ENCODE data around the gene TMEM92. TPM values are rescaled to one million over a fixed set of nuclear protein-coding genes. Genes with fewer than 3 reads are reported as not detected.
A peak's percentile ranks its signal among the peaks of the same experiment; 100 is the strongest.

Gene TMEM92
- total RNA-seq, 2 donors from 2014 or later: 34.3 to 35.8 TPM

GRCh38 chr17:50326831-50327364, 52.6 kb downstream of the TMEM92 start:
- no peak for TF ChIP-seq CTCF (conservative IDR thresholded peaks at IDR 0.05)
- Histone ChIP-seq H3K4me1 (ENCODE audit: control insufficient read depth, insufficient read depth, low read length) (peaks cover 2% of the 10 kb centered on the region), H3K9ac (ENCODE audit: extremely low read depth, low read length, poor library complexity, severe bottlenecking) (no peak overlapping the region), H3K27ac (ENCODE audit: low read depth, low read length) (no peak overlapping the region), H3K36me3 (ENCODE audit: control insufficient read depth, insufficient read depth, low read length) (no peaks in the 10 kb centered on the region), H3K27me3 (ENCODE audit: control insufficient read depth, insufficient read depth, low read length, poor library complexity, severe bottlenecking) (no peaks in the 10 kb centered on the region), H3K4me3 (ENCODE audit: low read length) (no peak overlapping the region), H3K9me3 (ENCODE audit: control insufficient read depth, low read length) (no peaks in the 10 kb centered on the region)
- no peak overlapping the region for H3K4me3 Mint-ChIP-seq
- peaks cover 38% of the 10 kb centered on the region for H3K4me1 Mint-ChIP-seq
- peaks cover 3% of the 10 kb centered on the region for H3K27me3 Mint-ChIP-seq (ENCODE audit: insufficient read depth)
- peak; percentile 37 for DNase-seq
- WGBS, 2 experiments (ENCODE audit: insufficient coverage in 1 of 2, insufficient read length in 1 of 2): 70 to 89% methylated on average over 2 to 8 of the region's 9 CpGs
- no peaks in the 10 kb centered on the region for H3K36me3 Mint-ChIP-seq (ENCODE audit: low read depth)
- H3K9me3 Mint-ChIP-seq: no peaks in the 10 kb centered on the region
- H3K27ac Mint-ChIP-seq: no peak overlapping the region

- no peaks in the 10 kb centered on the region for H3K36me3 ChIP-seq (ENCODE audit: control insufficient read depth, insufficient read depth, low read length)
- Mint-ChIP-seq H3K27ac (no peak overlapping the region), H3K27me3 (ENCODE audit: insufficient read depth) (peaks cover 3% of the 10 kb centered on the region), H3K36me3 (ENCODE audit: low read depth) (no peaks in the 10 kb centered on the region), H3K9me3 (no peaks in the 10 kb centered on the region), H3K4me3 (no peak overlapping the region), H3K4me1 (peaks cover 37% of the 10 kb centered on the region)
- H3K9ac ChIP-seq (ENCODE audit: extremely low read depth, low read length, poor library complexity, severe bottlenecking): no peak overlapping the region
- H3K27me3 ChIP-seq (ENCODE audit: control insufficient read depth, insufficient read depth, low read length, poor library complexity, severe bottlenecking): no peaks in the 10 kb centered on the region
- no peak overlapping the region for H3K27ac ChIP-seq (ENCODE audit: low read depth, low read length)
- DNase-seq: peak; percentile 42
- peaks cover 5% of the 10 kb centered on the region for H3K4me1 ChIP-seq (ENCODE audit: control insufficient read depth, insufficient read depth, low read length)
- 90% methylated on average over 10 to 21 of the region's 21 CpGs for WGBS, 2 experiments (ENCODE audit: insufficient coverage in 1 of 2, insufficient read length in 1 of 2)
- no peaks in the 10 kb centered on the region for H3K9me3 ChIP-seq (ENCODE audit: control insufficient read depth, low read length)
- TF ChIP-seq CTCF (conservative IDR thresholded peaks at IDR 0.05): no peak
- H3K4me3 ChIP-seq (ENCODE audit: low read length): no peak overlapping the region
Observed at GRCh38 chr17:50328363-50329325, 54.4 kb downstream of the TMEM92 start.

GRCh38 chr17:50329716-50330115, 55.5 kb downstream of the TMEM92 start:
- H3K36me3 ChIP-seq (ENCODE audit: control insufficient read depth, insufficient read depth, low read length): no peaks in the 10 kb centered on the region
- WGBS, 2 experiments (ENCODE audit: insufficient coverage in 1 of 2, insufficient read length in 1 of 2): 92 to 93% methylated on average over 2 to 3 of the region's 3 CpGs
- no peak overlapping the region for H3K9ac ChIP-seq (ENCODE audit: extremely low read depth, low read length, poor library complexity, severe bottlenecking)
- no peak for DNase-seq
- peaks cover 5% of the 10 kb centered on the region for H3K4me1 ChIP-seq (ENCODE audit: control insufficient read depth, insufficient read depth, low read length)
- H3K9me3 Mint-ChIP-seq: no peaks in the 10 kb centered on the region
- H3K4me1 Mint-ChIP-seq: peaks cover 28% of the 10 kb centered on the region
- peaks cover 3% of the 10 kb centered on the region for H3K27me3 Mint-ChIP-seq (ENCODE audit: insufficient read depth)
- H3K4me3 Mint-ChIP-seq: no peak overlapping the region
- H3K27ac Mint-ChIP-seq: no peak overlapping the region
- H3K4me3 ChIP-seq (ENCODE audit: low read length): no peak overlapping the region
- no peak for TF ChIP-seq CTCF (conservative IDR thresholded peaks at IDR 0.05)
- no peaks in the 10 kb centered on the region for H3K36me3 Mint-ChIP-seq (ENCODE audit: low read depth)
- no peak overlapping the region for H3K27ac ChIP-seq (ENCODE audit: low read depth, low read length)
- H3K27me3 ChIP-seq (ENCODE audit: control insufficient read depth, insufficient read depth, low read length, poor library complexity, severe bottlenecking): no peaks in the 10 kb centered on the region
- no peaks in the 10 kb centered on the region for H3K9me3 ChIP-seq (ENCODE audit: control insufficient read depth, low read length)
